Neuron (in vitro differentiated cells): Measurements from ENCODE around the gene INO80C.

Experiments used
- H2AFZ ChIP-seq: one replicate; pipeline ENCODE4 v1.6.1; 2013; ENCODE audit warnings: low read depth, mild to moderate bottlenecking, inconsistent platforms, low read length, moderate library complexity
- H3K27me3 ChIP-seq: one replicate; pipeline ENCODE4 v1.6.1; 2013; ENCODE audit warnings: low read length; ENCODE audit not compliant: insufficient read depth
- H3K36me3 ChIP-seq: one replicate; pipeline ENCODE4 v1.6.1; 2013; ENCODE audit warnings: low read length; ENCODE audit not compliant: insufficient read depth
- H3K4me1 ChIP-seq: one replicate; pipeline ENCODE4 v1.6.1; 2013; ENCODE audit warnings: low read length; ENCODE audit not compliant: insufficient read depth
- H3K4me3 ChIP-seq: 2 replicates; pipeline ENCODE4 v1.5.1; 2013; ENCODE audit warnings: mild to moderate bottlenecking, low read length, moderate library complexity
- H3K9me3 ChIP-seq: one replicate; pipeline ENCODE4 v1.6.1; 2013; ENCODE audit warnings: low read length

The INO80C gene

DNA sequence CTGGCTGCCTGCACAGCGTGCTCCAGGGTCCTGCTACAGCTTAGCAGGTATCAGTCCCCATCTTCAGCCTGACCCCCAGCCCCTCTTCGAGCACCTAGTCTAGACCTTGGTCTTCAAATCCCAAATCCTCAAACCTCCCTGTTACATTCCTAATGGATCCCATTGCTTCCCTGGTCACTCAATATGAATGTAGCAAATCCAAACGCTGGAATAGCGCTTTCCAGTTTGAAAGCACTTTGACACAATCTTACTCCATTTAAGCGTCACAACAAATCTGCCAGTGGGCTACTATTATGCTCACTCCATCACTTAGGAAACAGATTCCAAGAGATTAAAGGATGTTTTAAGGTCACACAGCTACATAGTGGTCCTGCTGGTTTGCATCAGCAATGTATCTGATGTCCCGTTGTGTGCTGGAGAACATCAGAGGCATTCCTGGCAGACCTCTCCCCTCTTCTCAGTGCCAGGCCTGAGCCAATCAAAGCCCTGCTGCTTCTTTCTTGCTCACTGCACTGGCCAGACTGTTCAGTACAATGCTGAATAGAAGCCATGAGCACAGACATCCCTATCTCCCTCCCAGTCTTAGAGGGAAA lies 11.1 kb upstream of the INO80C start:
- H3K4me3 ChIP-seq, result no peak overlapping the region
- H3K27me3 ChIP-seq, result peaks cover 17% of the 10 kb centered on the region
- H2AFZ ChIP-seq, result no peak overlapping the region
- no peaks in the 10 kb centered on the region for H3K36me3 ChIP-seq
- H3K9me3 ChIP-seq, result no peaks in the 10 kb centered on the region
- peaks cover 17% of the 10 kb centered on the region for H3K4me1 ChIP-seq

GRCh38 chr18:35508030-35508429 lies 10.3 kb upstream of the INO80C start:
- H3K36me3 ChIP-seq, result no peaks in the 10 kb centered on the region
- H3K9me3 ChIP-seq, result no peaks in the 10 kb centered on the region
- H3K4me1 ChIP-seq, result peaks cover 10% of the 10 kb centered on the region
- H3K4me3 ChIP-seq, result no peak overlapping the region
- no peak overlapping the region for H2AFZ ChIP-seq
- peaks cover 22% of the 10 kb centered on the region for H3K27me3 ChIP-seq

GRCh38 chr18:35507623-35508022 lies 9.9 kb upstream of the INO80C start:
- Histone ChIP-seq H2AFZ (no peak overlapping the region), H3K9me3 (no peaks in the 10 kb centered on the region), H3K4me1 (peaks cover 10% of the 10 kb centered on the region), H3K27me3 (peaks cover 27% of the 10 kb centered on the region), H3K4me3 (no peak overlapping the region), H3K36me3 (no peaks in the 10 kb centered on the region)

GRCh38 chr18:35507192-35507591 lies 9.4 kb upstream of the INO80C start:
- Histone ChIP-seq H3K4me3 (no peak overlapping the region), H2AFZ (no peak overlapping the region), H3K27me3 (peaks cover 27% of the 10 kb centered on the region), H3K4me1 (peaks cover 10% of the 10 kb centered on the region), H3K9me3 (no peaks in the 10 kb centered on the region), H3K36me3 (no peaks in the 10 kb centered on the region)

DNA sequence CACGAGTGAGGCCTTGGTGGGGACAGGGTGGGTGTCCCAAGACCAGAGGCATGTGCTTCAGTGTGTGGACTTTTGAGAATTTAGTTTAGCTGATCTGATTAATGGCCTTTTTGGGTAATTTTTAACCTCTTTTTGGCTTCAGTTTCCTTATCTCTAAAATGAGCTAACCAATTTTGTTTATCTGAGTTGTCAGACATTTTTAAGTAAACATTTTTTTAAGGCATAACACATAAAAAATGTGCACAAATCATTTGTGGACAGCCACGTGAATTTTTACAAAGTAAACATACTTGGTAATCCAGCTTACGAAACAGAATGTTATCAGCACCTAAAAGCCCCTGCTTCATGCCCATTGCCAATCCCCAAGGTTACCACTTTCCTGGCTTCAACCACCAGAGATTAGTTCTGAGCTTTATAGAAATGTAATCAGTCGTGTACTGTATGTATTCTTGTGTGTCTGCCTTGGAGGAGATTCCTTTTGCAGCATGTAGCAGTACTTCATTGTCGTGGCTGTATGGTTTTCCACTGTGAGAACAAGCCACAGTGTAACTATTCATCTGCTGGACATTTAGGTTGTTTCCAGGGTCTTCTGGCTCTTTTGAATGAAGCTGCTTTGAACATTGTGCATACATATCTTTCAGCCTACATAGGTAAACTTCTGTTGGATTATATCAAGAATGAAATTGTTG lies 8.4 kb upstream of the INO80C start:
- Histone ChIP-seq H3K27me3 (peaks cover 22% of the 10 kb centered on the region), H3K4me1 (peaks cover 10% of the 10 kb centered on the region), H3K9me3 (no peaks in the 10 kb centered on the region), H2AFZ (no peak overlapping the region), H3K4me3 (no peak overlapping the region), H3K36me3 (no peaks in the 10 kb centered on the region)

DNA sequence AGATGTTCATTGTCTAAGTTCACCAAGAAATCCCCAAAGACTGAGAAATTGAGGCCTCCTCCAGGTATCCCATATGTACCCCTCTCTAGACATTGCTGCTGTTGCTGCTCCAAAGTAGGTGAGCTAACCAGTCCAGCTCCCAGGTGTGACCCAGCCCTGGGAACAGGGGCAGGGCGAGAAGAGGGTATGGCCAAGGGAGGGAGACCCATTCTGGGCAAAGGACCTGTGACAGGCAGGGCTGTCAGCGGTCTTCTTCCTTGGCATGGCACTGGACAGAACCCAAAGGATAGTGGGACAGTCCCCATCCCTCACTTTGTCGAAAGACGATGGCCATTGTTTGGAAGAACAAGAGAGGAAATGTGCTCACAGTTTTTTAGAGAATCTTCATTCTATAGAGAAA lies 7.2 kb upstream of the INO80C start:
- no peaks in the 10 kb centered on the region for H3K36me3 ChIP-seq
- H3K27me3 ChIP-seq, result peaks cover 20% of the 10 kb centered on the region
- no peak overlapping the region for H3K4me3 ChIP-seq
- H3K9me3 ChIP-seq, result no peaks in the 10 kb centered on the region
- peaks cover 10% of the 10 kb centered on the region for H3K4me1 ChIP-seq
- no peak overlapping the region for H2AFZ ChIP-seq

- Histone ChIP-seq H2AFZ (no peak overlapping the region), H3K9me3 (no peaks in the 10 kb centered on the region)
Observed at GRCh38 chr18:35502052-35502451, 4.3 kb upstream of the INO80C start.

DNA sequence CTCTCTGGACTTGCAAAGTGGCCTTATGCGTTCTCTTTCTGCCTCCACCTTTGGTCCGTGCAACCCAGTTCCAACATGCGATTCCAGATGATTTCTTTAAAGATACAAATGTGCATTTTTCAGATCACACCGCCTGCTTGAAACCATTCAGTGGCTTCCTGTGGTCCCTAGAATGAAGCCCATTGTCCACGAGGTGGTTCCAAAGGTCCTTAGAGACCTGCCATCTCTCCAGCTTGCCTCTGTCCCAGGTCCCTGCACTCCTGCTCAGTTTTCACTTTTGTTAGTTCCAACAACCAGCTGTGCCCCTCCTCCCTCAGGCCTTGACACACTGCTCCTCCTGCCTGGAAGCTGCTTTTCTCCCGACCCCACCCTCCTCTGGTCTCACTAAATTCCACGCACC lies 3.6 kb upstream of the INO80C start:
- Histone ChIP-seq H3K4me3 (no peak overlapping the region), H3K36me3 (no peaks in the 10 kb centered on the region), H3K9me3 (no peaks in the 10 kb centered on the region), H3K27me3 (peaks cover 20% of the 10 kb centered on the region), H3K4me1 (peaks cover 10% of the 10 kb centered on the region), H2AFZ (no peak overlapping the region)

More at GRCh38 chr18:35502052-35502451, 4.3 kb upstream of the INO80C start:
- peaks cover 3% of the 10 kb centered on the region for H3K4me1 ChIP-seq
- no peaks in the 10 kb centered on the region for H3K36me3 ChIP-seq
- H3K27me3 ChIP-seq, result peaks cover 20% of the 10 kb centered on the region
- H3K4me3 ChIP-seq, result no peak overlapping the region

DNA sequence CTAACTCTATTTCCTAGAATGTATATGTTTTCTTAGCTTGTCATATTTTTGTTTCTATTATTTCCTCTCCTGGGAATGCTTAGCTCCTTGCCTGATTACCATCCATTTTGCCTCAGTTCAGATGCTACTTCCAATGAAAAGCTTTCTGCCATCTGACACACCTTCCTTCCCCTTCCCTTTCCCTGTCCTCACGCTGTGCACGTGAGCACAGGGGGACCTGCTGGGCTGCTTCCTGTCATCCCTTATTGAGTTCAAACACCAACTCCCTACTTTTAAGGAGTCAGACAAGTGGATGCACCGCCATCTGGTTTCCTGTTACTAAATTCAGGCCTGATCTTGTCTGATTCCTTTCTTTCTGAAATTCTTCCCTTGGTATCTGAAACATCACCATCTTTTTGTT lies 2.4 kb upstream of the INO80C start:
- no peak overlapping the region for H2AFZ ChIP-seq
- no peaks in the 10 kb centered on the region for H3K36me3 ChIP-seq
- no peak overlapping the region for H3K4me3 ChIP-seq
- no peaks in the 10 kb centered on the region for H3K9me3 ChIP-seq
- H3K4me1 ChIP-seq, result peaks cover 12% of the 10 kb centered on the region
- peaks cover 17% of the 10 kb centered on the region for H3K27me3 ChIP-seq

DNA sequence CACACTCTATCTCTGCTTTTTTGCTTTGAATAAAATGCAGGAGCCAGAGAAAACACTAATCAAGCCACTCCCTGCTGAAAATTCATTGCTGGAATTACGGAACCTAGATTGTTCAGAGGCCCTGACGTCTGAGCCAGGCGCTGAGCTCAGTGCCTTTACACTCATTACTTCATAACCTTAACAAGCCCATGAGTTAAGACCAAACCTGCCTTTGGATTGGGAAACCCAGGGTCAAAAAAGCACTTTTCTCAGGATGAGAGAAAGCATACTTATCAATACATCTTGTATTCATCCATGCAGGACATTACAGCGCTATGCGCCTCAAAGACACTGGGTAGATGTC lies 762 bp downstream of the INO80C start:
- Histone ChIP-seq H3K4me3 (peak overlapping the region; percentile 59), H3K36me3 (no peaks in the 10 kb centered on the region), H3K4me1 (peaks cover 12% of the 10 kb centered on the region), H3K27me3 (no peaks in the 10 kb centered on the region), H3K9me3 (no peaks in the 10 kb centered on the region), H2AFZ (peak overlapping the region; percentile 29)

DNA sequence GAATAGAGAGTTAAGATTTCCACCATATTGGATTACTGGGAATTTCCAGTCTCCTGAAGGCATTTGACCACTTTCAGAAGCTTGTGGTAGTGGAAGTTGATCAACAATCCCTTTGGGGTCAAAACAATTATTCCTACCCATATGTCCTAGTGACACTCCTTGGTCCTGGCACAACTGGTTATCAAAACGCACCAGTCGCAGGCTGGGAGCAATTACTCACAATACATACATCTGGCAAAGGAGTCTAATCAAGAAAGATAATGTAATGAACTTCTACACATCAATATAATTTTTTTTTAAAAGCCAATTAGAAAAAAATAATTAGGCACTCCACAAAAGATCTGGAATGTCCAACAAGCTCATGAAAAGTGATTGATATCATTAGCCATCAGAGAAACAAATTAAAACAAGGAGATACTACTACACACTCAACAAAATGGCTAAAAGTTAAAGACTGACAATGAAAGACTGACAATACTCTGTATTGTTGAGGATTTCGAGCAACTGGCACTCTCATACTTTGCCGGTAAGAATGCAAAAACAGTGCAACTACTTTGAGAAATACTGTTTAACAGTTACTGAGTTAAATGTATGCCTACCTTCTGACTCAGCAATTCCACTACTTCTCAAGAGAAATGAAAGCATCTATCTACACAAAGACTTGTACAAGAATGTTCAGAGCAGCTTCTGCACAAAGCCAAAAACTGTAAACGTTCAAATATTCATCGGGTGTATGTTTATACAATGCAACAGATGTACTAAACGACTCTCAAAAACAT lies 2.0 kb downstream of the INO80C start:
- Histone ChIP-seq H3K36me3 (no peaks in the 10 kb centered on the region), H3K4me1 (peaks cover 21% of the 10 kb centered on the region), H3K4me3 (no peak overlapping the region), H3K9me3 (no peaks in the 10 kb centered on the region), H2AFZ (no peak overlapping the region), H3K27me3 (no peaks in the 10 kb centered on the region)

DNA sequence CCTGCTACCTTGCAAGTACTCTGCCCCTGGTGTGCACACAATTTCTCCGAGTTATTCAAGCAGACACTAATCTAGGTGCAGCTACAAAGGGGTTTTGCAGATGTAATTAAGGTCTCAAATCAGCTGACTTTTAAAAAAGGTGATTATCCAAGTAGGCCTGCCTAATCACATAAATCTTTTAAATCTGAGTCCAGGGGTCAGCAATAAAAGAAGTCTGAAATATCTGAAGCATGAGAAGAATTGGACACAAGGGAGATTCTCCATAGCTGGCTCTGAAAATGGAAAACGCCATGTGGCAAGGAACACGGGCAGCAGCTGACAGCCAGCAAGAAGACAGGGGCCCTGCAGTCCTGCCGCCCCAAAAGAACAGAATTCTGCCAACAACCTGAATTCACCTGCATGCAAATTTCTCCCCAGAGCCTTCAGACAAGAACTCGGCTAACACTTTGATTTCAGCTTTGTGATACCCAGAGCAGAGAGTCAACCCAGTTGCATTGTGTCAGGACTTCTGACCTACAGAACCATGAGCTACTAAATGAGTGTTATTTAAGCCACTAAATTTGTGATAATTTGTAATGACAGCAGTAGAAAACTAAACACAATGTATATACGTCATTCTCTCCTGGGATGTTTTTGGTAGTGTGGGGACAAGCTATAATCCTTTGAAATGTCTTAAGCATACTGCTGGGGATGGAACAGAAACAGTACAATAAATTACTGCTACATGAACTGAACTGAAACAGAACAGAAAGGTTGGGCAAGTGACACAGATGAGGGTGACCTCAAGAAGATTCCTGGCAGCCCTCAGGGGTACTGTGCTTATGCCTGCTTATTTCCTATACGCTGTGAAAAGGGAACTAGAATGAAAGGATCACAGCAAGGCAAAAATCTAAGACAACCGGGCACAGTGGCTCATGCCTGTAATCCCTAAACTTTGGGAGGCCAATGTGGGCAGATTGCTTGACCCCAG lies 3.2 kb downstream of the INO80C start:
- Histone ChIP-seq H3K36me3 (no peaks in the 10 kb centered on the region), H3K27me3 (no peaks in the 10 kb centered on the region), H3K9me3 (no peaks in the 10 kb centered on the region), H3K4me3 (no peak overlapping the region), H2AFZ (no peak overlapping the region), H3K4me1 (peaks cover 21% of the 10 kb centered on the region)
